Upper lobe of left lung (tissue), 4 donors: Measurements from ENCODE around the gene CSPG5.

Source experiments
- CTCF ChIP-seq, 6 experiments: fragments of 450-650 bp in 4 of 6; fragments of 200-600 bp in 2 of 6; sonication (generic) in 2 of 6; IDR thresholded peaks; one replicate each; pipeline ENCODE4 v1.5.1; 2016 to 2019; ENCODE audit warnings: antibody characterized with exemption in 6 of 6
- POLR2A ChIP-seq, 4 donors: fragments of 450-650 bp; IDR thresholded peaks; one replicate each; pipeline ENCODE4 v1.5.1; 2016 to 2017; ENCODE audit warnings: antibody characterized with exemption in 4 of 4, mild to moderate bottlenecking in 2 of 4

- TF ChIP-seq POLR2A (IDR thresholded peaks at IDR 0.05) (no peak), CTCF (IDR thresholded peaks at IDR 0.05) (no peak)
These were observed 12.7 kb downstream of the CSPG5 start for GRCh38 chr3:47565734-47566550.
